Ascending aorta (tissue), 2 donors: ENCODE measurements around the gene FAM89A. TPM values are rescaled to one million over a fixed set of nuclear protein-coding genes. Genes with fewer than 3 reads are reported as not detected.

Experiments
- DNase-seq, 2 donors: peaks; one replicate each; pipeline ENCODE4 v3.0.0-alpha.2; 2019; ENCODE audit warnings: low spot score in 2 of 2
- H3K27ac ChIP-seq, 2 donors: fragments of 200-600 bp; sonication (generic); one replicate each; pipeline ENCODE4 v1.5.1; 2016 to 2017; ENCODE audit warnings: mild to moderate bottlenecking in 1 of 2
- H3K27me3 ChIP-seq: fragments of 200-600 bp; sonication (generic); one replicate; pipeline ENCODE4 v1.5.1; 2017
- H3K36me3 ChIP-seq, 2 donors: fragments of 200-600 bp; sonication (generic); one replicate each; pipeline ENCODE4 v1.5.1; 2016
- H3K4me1 ChIP-seq, 2 donors: fragments of 200-600 bp; sonication (generic); one replicate each; pipeline ENCODE4 v1.5.1; 2016 to 2017; ENCODE audit warnings: mild to moderate bottlenecking in 1 of 2
- H3K4me3 ChIP-seq, 2 donors: fragments of 200-600 bp; sonication (generic); one replicate each; pipeline ENCODE4 v1.5.1; 2016 to 2017; ENCODE audit warnings: mild to moderate bottlenecking in 1 of 2
- H3K9me3 ChIP-seq, 2 donors: fragments of 200-600 bp; sonication (generic); one replicate each; pipeline ENCODE4 v1.5.1; 2016
- CTCF ChIP-seq, 3 experiments: fragments of 200-600 bp in 2 of 3; fragments of 450-650 bp in 1 of 3; sonication (generic) in 2 of 3; IDR thresholded peaks; one replicate each; pipeline ENCODE4 v1.5.1; 2016 to 2019; ENCODE audit warnings: antibody characterized with exemption in 3 of 3, mild to moderate bottlenecking in 1 of 3, moderate library complexity in 1 of 3
- intact Hi-C: fragments of 100-400 bp; cut with DNase I; formaldehyde crosslinking; loops from one replicate; pipeline ENCODE4 v1.15.1; 2023
- total RNA-seq: library from RNA; depleted of rRNA; stranded (reverse); fragments of >200 nt; gene quantifications from one replicate; pipeline ENCODE4 v1.1.0, GENCODE V29; 2016

FAM89A gene
- total RNA-seq, 1 donor from 2014 or later = 47.5 TPM

GRCh38 chr1:230979952-230980351 is 60.1 kb downstream of the FAM89A start:
- Histone ChIP-seq H3K4me1 (peaks cover 0 to 4% of the 10 kb centered on the region in 2 donors), H3K9me3 (no peaks in the 10 kb centered on the region), H3K4me3 (peak overlapping the region; percentile 90 to 97), H3K27me3 (no peaks in the 10 kb centered on the region), H3K27ac (no peak overlapping the region), H3K36me3 (no peaks in the 10 kb centered on the region)
- intact Hi-C loops = loop anchor here (1.0 to 10.0 kb wide), 6 partner anchors 59 to 235 kb away; partner anchors contain the start of gene C1orf198
- TF ChIP-seq CTCF (IDR thresholded peaks at IDR 0.05) = no peak
- no peak for DNase-seq

- no peaks in the 10 kb centered on the region for H3K27me3 ChIP-seq
- H3K36me3 ChIP-seq = no peaks in the 10 kb centered on the region
- DNase-seq = no peak
- peaks cover 0 to 4% of the 10 kb centered on the region in 2 donors for H3K4me1 ChIP-seq
- H3K9me3 ChIP-seq = no peaks in the 10 kb centered on the region
- intact Hi-C loops = loop anchor here (1.0 to 10.0 kb wide), 6 partner anchors 59 to 235 kb away; partner anchors contain the start of gene C1orf198
- no peak for TF ChIP-seq CTCF (IDR thresholded peaks at IDR 0.05)
- peak overlapping the region; percentile 90 to 97 for H3K4me3 ChIP-seq
- peak overlapping the region; percentile 27 to 56 for H3K27ac ChIP-seq
Measured at GRCh38 chr1:230979389-230979716, 60.7 kb downstream of the FAM89A start.

GRCh38 chr1:230978491-230979388 is 61.3 kb downstream of the FAM89A start, which contains the start of the genes ARV1 and TTC13:
TSS of gene ARV1 (plus strand) at chr1:230979094. CDS start at chr1:230979106, 12 bp downstream.
TSS of gene TTC13 (minus strand) at chr1:230978861. CDS start at chr1:230978830, 31 bp downstream.
- peak; percentile 9 to 41 (median 28) for TF ChIP-seq CTCF (IDR thresholded peaks at IDR 0.05)
- intact Hi-C loops = loop anchor here (1.0 to 10.0 kb wide), 9 partner anchors 37 to 336 kb away; partner anchors contain the start of genes C1orf198, COG2 and GNPAT
- peak within 1 kb of the TSS; percentile 29 to 59 for H3K27ac ChIP-seq

GRCh38 chr1:230977761-230978490 is 62.1 kb downstream of the FAM89A start:
- intact Hi-C loops = loop anchor here (1.0 to 10.0 kb wide), 8 partner anchors 37 to 336 kb away; partner anchors contain the start of genes C1orf198, COG2 and GNPAT
- Histone ChIP-seq H3K27me3 (no peaks in the 10 kb centered on the region), H3K27ac (peak overlapping the region; percentile 29 to 46), H3K9me3 (no peaks in the 10 kb centered on the region), H3K4me1 (peaks cover 0 to 4% of the 10 kb centered on the region in 2 donors), H3K4me3 (peak overlapping the region; percentile 90 to 97), H3K36me3 (no peaks in the 10 kb centered on the region)
- TF ChIP-seq CTCF (IDR thresholded peaks at IDR 0.05) = no peak
- DNase-seq = peak in 1 of 2 donors; percentile 67

More at GRCh38 chr1:230978491-230979388, 61.3 kb downstream of the FAM89A start, which contains the start of the genes ARV1 and TTC13:
- no peaks in the 10 kb centered on the region for H3K27me3 ChIP-seq
- peaks cover 0 to 4% of the 10 kb centered on the region in 2 donors for H3K4me1 ChIP-seq
- no peaks in the 10 kb centered on the region for H3K9me3 ChIP-seq
- DNase-seq = peak; percentile 94 to 99
- H3K4me3 ChIP-seq = peak within 1 kb of the TSS; percentile 90 to 97
- no peaks in the 10 kb centered on the region for H3K36me3 ChIP-seq
